Uterus (tissue), 2 donors: ENCODE data around the gene MYO18B.

ENCODE experiments used
- POLR2A ChIP-seq, 2 donors: fragments of 450-650 bp; IDR thresholded peaks; one replicate each; pipeline ENCODE4 v1.6.1; 2016; ENCODE audit warnings: antibody characterized with exemption in 2 of 2, mild to moderate bottlenecking in 1 of 2, moderate library complexity in 1 of 2
- TF ChIP-seq, protein P1 (sequence below), 4 experiments: fragments of 200-600 bp in 2 of 4; fragments of 450-650 bp in 2 of 4; sonication (generic) in 2 of 4; IDR thresholded peaks; one replicate each; pipeline ENCODE4 v1.5.1; 2016 to 2019; ENCODE audit warnings: antibody characterized with exemption in 4 of 4, mild to moderate bottlenecking in 2 of 4, moderate library complexity in 1 of 4

DNA sequence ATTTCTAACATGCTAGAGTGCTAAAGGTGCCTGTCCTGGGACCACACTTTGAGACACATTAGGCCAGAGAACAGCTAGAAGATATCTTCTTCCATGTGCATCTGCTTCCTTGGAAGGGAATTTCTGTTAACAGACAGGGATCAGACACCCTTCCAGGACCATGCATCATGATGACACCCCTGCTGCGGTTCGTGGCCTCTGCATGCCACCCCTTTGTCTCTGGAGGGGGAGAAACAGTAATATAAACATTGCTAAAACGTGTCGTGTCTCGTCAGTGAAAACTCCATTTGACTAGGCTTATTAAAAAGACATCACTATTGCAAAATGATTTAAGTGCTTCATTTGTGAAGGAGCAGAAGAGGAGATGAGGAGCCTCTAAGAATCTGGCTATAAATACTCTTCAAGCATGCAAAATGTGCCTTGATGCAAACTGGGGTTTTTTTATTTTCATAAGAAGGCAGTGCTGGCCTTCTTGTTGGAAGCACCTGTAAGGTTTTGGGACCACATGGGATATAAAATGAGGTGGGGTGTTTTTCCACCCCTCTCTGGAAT lies 141.6 kb downstream of the MYO18B start:
- TF ChIP-seq POLR2A (IDR thresholded peaks at IDR 0.05): no peak
- TF ChIP-seq, protein P1, sequence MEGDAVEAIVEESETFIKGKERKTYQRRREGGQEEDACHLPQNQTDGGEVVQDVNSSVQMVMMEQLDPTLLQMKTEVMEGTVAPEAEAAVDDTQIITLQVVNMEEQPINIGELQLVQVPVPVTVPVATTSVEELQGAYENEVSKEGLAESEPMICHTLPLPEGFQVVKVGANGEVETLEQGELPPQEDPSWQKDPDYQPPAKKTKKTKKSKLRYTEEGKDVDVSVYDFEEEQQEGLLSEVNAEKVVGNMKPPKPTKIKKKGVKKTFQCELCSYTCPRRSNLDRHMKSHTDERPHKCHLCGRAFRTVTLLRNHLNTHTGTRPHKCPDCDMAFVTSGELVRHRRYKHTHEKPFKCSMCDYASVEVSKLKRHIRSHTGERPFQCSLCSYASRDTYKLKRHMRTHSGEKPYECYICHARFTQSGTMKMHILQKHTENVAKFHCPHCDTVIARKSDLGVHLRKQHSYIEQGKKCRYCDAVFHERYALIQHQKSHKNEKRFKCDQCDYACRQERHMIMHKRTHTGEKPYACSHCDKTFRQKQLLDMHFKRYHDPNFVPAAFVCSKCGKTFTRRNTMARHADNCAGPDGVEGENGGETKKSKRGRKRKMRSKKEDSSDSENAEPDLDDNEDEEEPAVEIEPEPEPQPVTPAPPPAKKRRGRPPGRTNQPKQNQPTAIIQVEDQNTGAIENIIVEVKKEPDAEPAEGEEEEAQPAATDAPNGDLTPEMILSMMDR (IDR thresholded peaks at IDR 0.05): no peak
